Adrenal gland (tissue), 5 donors: ENCODE results near the gene ZNF420.
"Not testable (repeated sequence)": the region's sequence is repeated elsewhere in the genome, so short reads cannot be mapped to it uniquely, and the experiment has no call there.

Source experiments
- CTCF ChIP-seq, 6 experiments: fragments of 450-650 bp in 4 of 6; fragments of 200-600 bp in 2 of 6; sonication (generic) in 1 of 6; IDR thresholded peaks; 1 replicate in 5 of 6; 2 replicates in 1 of 6; pipeline versions ENCODE4 v1.5.1 to v1.8.0; 2016 to 2021; ENCODE audit warnings: antibody characterized with exemption in 6 of 6, mild to moderate bottlenecking in 2 of 6, moderate library complexity in 1 of 6
- POLR2A ChIP-seq, 2 donors: fragments of 450-650 bp; IDR thresholded peaks; one replicate each; pipeline ENCODE4 v1.6.1; 2017; ENCODE audit warnings: antibody characterized with exemption in 2 of 2, mild to moderate bottlenecking in 2 of 2, moderate library complexity in 1 of 2
- donor health status: DM: no; HTN: no; CAD: no.

DNA sequence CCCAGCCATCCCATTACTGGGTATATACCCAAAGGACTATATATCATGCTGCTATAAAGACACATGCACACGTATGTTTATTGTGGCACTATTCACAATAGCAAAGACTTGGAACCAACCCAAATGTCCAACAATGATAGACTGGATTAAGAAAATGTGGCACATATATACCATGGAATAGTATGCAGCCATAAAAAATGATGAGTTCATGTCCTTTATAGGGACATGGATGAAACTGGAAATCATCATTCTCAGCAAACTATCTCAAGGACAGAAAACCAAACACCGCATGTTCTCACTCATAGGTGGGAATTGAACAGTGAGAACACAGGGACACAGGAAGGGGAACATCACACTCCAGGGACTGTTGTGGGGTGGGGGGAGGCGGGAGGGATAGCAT, 43.9 kb downstream of the ZNF420 start:
- TF ChIP-seq CTCF, POLR2A (IDR thresholded peaks at IDR 0.05): not testable (repeated sequence)
